Endodermal cell (in vitro differentiated cells): ENCODE data around the gene SPDEF. TPM values are rescaled to one million over a fixed set of nuclear protein-coding genes. Genes with fewer than 3 reads are reported as not detected.

Experiments
- DNase-seq: peaks from one replicate; pipeline ENCODE4 v3.0.0-alpha.2; 2017
- H3K27ac ChIP-seq: 2 replicates; pipeline ENCODE4 v1.5.1; 2013; ENCODE audit warnings: mild to moderate bottlenecking, low read depth, low read length, moderate library complexity
- H3K27me3 ChIP-seq: 2 replicates; pipeline ENCODE4 v1.6.1; 2013; ENCODE audit warnings: mild to moderate bottlenecking, low read length, moderate library complexity; ENCODE audit not compliant: insufficient read depth, control insufficient read depth, poor library complexity, severe bottlenecking
- H3K36me3 ChIP-seq: 2 replicates; pipeline ENCODE4 v1.7.0; 2013; ENCODE audit warnings: mild to moderate bottlenecking, low read length, moderate library complexity; ENCODE audit not compliant: control insufficient read depth, insufficient read depth
- H3K4me1 ChIP-seq: one replicate; pipeline ENCODE4 v1.7.0; 2013; ENCODE audit warnings: low read length; ENCODE audit not compliant: control insufficient read depth, insufficient read depth
- H3K4me3 ChIP-seq: 2 replicates; pipeline ENCODE4 v1.5.1; 2013; ENCODE audit warnings: mild to moderate bottlenecking, low read length, moderate library complexity
- H3K9ac ChIP-seq: 2 replicates; pipeline ENCODE4 v1.6.1; 2013; ENCODE audit warnings: mild to moderate bottlenecking, low read length, moderate library complexity; ENCODE audit not compliant: poor library complexity, severe bottlenecking; ENCODE audit errors: extremely low read depth
- H3K9me3 ChIP-seq: 2 replicates; pipeline ENCODE4 v1.6.1; 2013; ENCODE audit warnings: mild to moderate bottlenecking, low read length, moderate library complexity; ENCODE audit not compliant: control insufficient read depth
- H3K27ac Mint-ChIP-seq: 2 replicates; pipeline ENCODE4 v1.8.0; 2020; ENCODE audit warnings: mixed read lengths
- H3K27me3 Mint-ChIP-seq: 2 replicates; pipeline ENCODE4 v1.8.0; 2021; ENCODE audit warnings: mild to moderate bottlenecking, mixed read lengths; ENCODE audit not compliant: insufficient read depth
- H3K36me3 Mint-ChIP-seq: 2 replicates; pipeline ENCODE4 v1.8.0; 2020; ENCODE audit warnings: low read depth, mixed read lengths
- H3K4me1 Mint-ChIP-seq: 2 replicates; pipeline ENCODE4 v1.8.0; 2020; ENCODE audit warnings: mixed read lengths
- H3K4me3 Mint-ChIP-seq: 2 replicates; pipeline ENCODE4 v1.8.0; 2020; ENCODE audit warnings: mild to moderate bottlenecking, moderate library complexity, mixed read lengths
- H3K9me3 Mint-ChIP-seq: 2 replicates; pipeline ENCODE4 v1.8.0; 2020; ENCODE audit warnings: mild to moderate bottlenecking, mixed read lengths
- WGBS, 2 experiments: methylation state at CpG; one replicate each; pipeline versions ENCODE4 v1.1.5 to v1.1.7; 2013; ENCODE audit warnings: missing lambda C conversion rate in 2 of 2, mixed read lengths in 1 of 2; ENCODE audit not compliant: insufficient coverage in 1 of 2, insufficient read length in 1 of 2; 5-methylcytosine and 5-hydroxymethylcytosine counted together
- total RNA-seq, 2 donors: library from RNA; stranded (reverse); fragmentation: NEBNext Ultra II Directional in 1 of 2; extraction: Animal tissue kit (Norgen Biotek cat#: 25700) in 1 of 2; gene quantifications; 2 replicates in 1 of 2; 3 replicates in 1 of 2; pipeline ENCODE4 v1.2.1, GENCODE V29; 2021
- TF ChIP-seq, protein P1 (sequence below): fragments of 200-600 bp; sonication (generic); conservative IDR thresholded peaks from 2 replicates; pipeline ENCODE4 v1.5.0; 2021; ENCODE audit warnings: antibody characterized with exemption, mild to moderate bottlenecking

The SPDEF gene
- total RNA-seq, 2 donors from 2014 or later: 1.1 to 2.6 TPM

DNA sequence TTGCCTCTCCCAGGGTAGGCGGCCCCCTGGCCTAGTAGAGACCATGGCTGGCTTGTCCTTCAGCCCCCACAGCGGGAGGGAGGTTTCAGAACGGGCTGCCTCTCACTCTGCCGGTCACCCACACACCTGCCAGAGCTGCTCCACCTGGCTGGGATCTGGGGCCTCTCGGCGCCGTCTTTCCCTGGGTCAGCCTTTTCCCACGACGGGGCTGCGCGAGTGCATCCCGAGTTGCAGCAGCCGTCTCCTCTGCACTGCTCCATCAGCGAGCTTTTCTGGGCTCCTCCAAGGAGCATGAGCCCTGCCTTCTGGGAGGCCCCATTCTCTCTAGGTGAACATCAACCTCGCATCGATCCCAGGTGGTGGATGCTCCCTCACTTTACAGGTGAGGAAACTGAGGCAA is 15.9 kb upstream of the SPDEF start:
- Histone ChIP-seq H3K9me3 (no peaks in the 10 kb centered on the region), H3K4me1 (peaks cover 4% of the 10 kb centered on the region), H3K4me3 (no peak overlapping the region), H3K27me3 (no peaks in the 10 kb centered on the region), H3K27ac (no peak overlapping the region), H3K9ac (no peak overlapping the region), H3K36me3 (no peaks in the 10 kb centered on the region)
- no peak for DNase-seq
- no peaks in the 10 kb centered on the region for H3K9me3 Mint-ChIP-seq
- no peaks in the 10 kb centered on the region for H3K27me3 Mint-ChIP-seq
- H3K4me3 Mint-ChIP-seq: no peak overlapping the region
- TF ChIP-seq, protein P1, sequence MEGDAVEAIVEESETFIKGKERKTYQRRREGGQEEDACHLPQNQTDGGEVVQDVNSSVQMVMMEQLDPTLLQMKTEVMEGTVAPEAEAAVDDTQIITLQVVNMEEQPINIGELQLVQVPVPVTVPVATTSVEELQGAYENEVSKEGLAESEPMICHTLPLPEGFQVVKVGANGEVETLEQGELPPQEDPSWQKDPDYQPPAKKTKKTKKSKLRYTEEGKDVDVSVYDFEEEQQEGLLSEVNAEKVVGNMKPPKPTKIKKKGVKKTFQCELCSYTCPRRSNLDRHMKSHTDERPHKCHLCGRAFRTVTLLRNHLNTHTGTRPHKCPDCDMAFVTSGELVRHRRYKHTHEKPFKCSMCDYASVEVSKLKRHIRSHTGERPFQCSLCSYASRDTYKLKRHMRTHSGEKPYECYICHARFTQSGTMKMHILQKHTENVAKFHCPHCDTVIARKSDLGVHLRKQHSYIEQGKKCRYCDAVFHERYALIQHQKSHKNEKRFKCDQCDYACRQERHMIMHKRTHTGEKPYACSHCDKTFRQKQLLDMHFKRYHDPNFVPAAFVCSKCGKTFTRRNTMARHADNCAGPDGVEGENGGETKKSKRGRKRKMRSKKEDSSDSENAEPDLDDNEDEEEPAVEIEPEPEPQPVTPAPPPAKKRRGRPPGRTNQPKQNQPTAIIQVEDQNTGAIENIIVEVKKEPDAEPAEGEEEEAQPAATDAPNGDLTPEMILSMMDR: no peak
- H3K27ac Mint-ChIP-seq: no peak overlapping the region
- peaks cover 26% of the 10 kb centered on the region for H3K4me1 Mint-ChIP-seq
- H3K36me3 Mint-ChIP-seq: peaks cover 3% of the 10 kb centered on the region
- WGBS, 2 experiments: 85 to 88% methylated on average over 16 of the region's 16 CpGs

DNA sequence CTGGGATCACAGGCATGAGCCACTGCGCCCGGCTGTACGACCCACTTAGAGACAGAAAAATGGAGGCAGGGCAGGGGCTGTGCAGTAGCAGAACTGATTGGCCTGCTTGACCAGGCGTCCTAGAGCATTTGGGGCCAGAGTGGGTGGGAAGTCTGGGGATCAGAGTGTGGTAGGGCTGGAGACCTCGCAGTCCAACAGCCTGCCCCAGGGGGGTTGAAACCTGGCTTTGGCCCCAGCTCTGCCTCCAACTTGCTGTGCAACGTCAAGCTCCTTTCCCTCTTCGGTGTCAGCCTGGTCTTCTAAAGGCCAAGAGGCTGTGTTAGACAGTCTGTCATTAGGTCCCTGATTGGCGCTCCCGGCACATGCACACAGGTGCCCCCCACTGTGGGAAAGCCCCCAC is 15.3 kb upstream of the SPDEF start:
- Mint-ChIP-seq H3K4me1 (peaks cover 31% of the 10 kb centered on the region), H3K27me3 (no peaks in the 10 kb centered on the region), H3K9me3 (no peaks in the 10 kb centered on the region), H3K4me3 (no peak overlapping the region), H3K27ac (no peak overlapping the region), H3K36me3 (peaks cover 3% of the 10 kb centered on the region)
- Histone ChIP-seq H3K4me1 (peaks cover 5% of the 10 kb centered on the region), H3K4me3 (no peak overlapping the region), H3K36me3 (no peaks in the 10 kb centered on the region), H3K9ac (no peak overlapping the region), H3K27me3 (no peaks in the 10 kb centered on the region), H3K27ac (no peak overlapping the region), H3K9me3 (no peaks in the 10 kb centered on the region)
- TF ChIP-seq, protein P1: no peak
- 82 to 90% methylated on average over 7 to 9 of the region's 9 CpGs for WGBS, 2 experiments
- no peak for DNase-seq

DNA sequence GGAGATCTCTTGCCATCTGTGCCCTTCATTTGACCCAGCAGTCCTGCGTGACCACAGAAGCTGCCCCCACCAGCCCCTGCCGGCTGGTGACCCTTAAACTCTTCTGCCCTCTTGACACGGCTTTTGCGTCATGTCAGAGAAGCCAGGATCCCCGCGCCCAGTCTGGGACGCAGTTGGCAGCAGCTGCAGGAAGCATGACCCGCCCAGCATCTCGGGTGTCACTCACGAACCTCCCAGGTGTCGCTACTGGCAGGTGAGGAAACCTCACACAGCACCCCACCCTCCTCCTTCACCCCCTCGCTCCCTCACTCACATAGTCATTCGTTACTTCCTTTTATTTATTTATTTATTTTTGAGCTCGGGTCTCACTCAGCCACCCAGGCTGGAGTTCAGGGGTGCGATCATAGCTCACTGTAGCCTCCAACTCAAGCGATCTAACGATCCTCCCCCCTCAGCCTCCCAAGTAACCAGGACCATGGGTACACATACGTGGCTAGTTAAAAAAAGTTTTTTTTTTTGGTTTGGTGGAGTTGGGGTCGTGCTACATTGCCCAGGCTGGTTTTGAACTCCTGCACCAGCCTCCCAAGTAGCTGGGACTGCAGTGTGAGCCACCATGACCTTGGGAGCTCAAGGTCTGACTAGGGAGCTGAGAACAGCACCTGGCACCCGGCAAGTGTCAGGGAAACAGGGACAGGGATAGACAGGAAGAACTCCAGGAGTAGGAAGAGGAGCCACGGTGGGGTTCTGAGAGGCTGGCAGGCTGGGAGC is 14.1 kb upstream of the SPDEF start:
- DNase-seq: no peak
- Histone ChIP-seq H3K27ac (no peak overlapping the region), H3K9ac (no peak overlapping the region), H3K4me3 (no peak overlapping the region), H3K4me1 (peaks cover 5% of the 10 kb centered on the region), H3K9me3 (no peaks in the 10 kb centered on the region), H3K27me3 (no peaks in the 10 kb centered on the region), H3K36me3 (no peaks in the 10 kb centered on the region)
- no peaks in the 10 kb centered on the region for H3K36me3 Mint-ChIP-seq
- peaks cover 28% of the 10 kb centered on the region for H3K4me1 Mint-ChIP-seq
- WGBS, 2 experiments: 93 to 94% methylated on average over 16 to 21 of the region's 21 CpGs
- TF ChIP-seq, protein P1: no peak
- H3K4me3 Mint-ChIP-seq: no peak overlapping the region
- no peaks in the 10 kb centered on the region for H3K9me3 Mint-ChIP-seq
- no peak overlapping the region for H3K27ac Mint-ChIP-seq
- H3K27me3 Mint-ChIP-seq: no peaks in the 10 kb centered on the region
